GM12878 (cell line): Measurements from ENCODE around the gene C19orf73. TPM values are rescaled to one million over a fixed set of nuclear protein-coding genes. Genes with fewer than 3 reads are reported as not detected.

ENCODE experiments used
- CHD2 ChIP-seq: IDR thresholded peaks from 2 replicates; pipeline ENCODE4 v1.6.1; 2011; ENCODE audit warnings: low read depth, low read length, improper control_type of control experiment, borderline replicate concordance
- CUX1 ChIP-seq: IDR thresholded peaks from 2 replicates; pipeline ENCODE4 v1.6.1; 2012; ENCODE audit warnings: improper control_type of control experiment, low read depth, low read length; ENCODE audit not compliant: insufficient replicate concordance
- FOS ChIP-seq: IDR thresholded peaks from 3 replicates; pipeline ENCODE4 v1.6.1; 2011; ENCODE audit warnings: borderline replicate concordance; ENCODE audit not compliant: insufficient read length; ENCODE audit errors: extremely low read depth
- FOXM1 ChIP-seq: IDR thresholded peaks from 2 replicates; pipeline ENCODE4 v1.6.1; 2012; ENCODE audit warnings: low read depth, mild to moderate bottlenecking, inconsistent platforms, low read length, moderate library complexity
- HDAC6 ChIP-seq: fragments of 200-600 bp; sonication (generic); IDR thresholded peaks from one replicate; pipeline ENCODE4 v1.8.0; 2017; ENCODE audit warnings: antibody characterized with exemption; ENCODE audit not compliant: unreplicated experiment
- IKZF1 ChIP-seq: fragments of 450-650 bp; conservative IDR thresholded peaks from 2 replicates; pipeline ENCODE4 v1.6.1; 2017; ENCODE audit warnings: antibody characterized with exemption, mild to moderate bottlenecking
- LARP7 ChIP-seq: fragments of 450-650 bp; IDR thresholded peaks from 2 replicates; pipeline ENCODE4 v1.6.1; 2017; ENCODE audit warnings: mild to moderate bottlenecking
- NKRF ChIP-seq: fragments of 450-650 bp; conservative IDR thresholded peaks from 2 replicates; pipeline ENCODE4 v1.6.1; 2017; ENCODE audit warnings: mild to moderate bottlenecking, moderate library complexity
- NRF1 ChIP-seq: conservative IDR thresholded peaks from 2 replicates; pipeline ENCODE4 v1.6.1; 2011; ENCODE audit warnings: mild to moderate bottlenecking, low read depth, low read length, improper control_type of control experiment
- PKNOX1 ChIP-seq: fragments of 450-650 bp; IDR thresholded peaks from 2 replicates; pipeline ENCODE4 v1.6.1; 2016; ENCODE audit warnings: mild to moderate bottlenecking
- TCF7 ChIP-seq: IDR thresholded peaks from 2 replicates; pipeline ENCODE4 v1.6.1; 2014; ENCODE audit warnings: antibody characterized with exemption, borderline replicate concordance
- ZNF24 ChIP-seq: fragments of 450-650 bp; IDR thresholded peaks from 2 replicates; pipeline ENCODE4 v1.6.1; 2017; ENCODE audit warnings: antibody characterized with exemption, mild to moderate bottlenecking
- polyA plus RNA-seq, 11 experiments: library from polyadenylated mRNA; depleted of rRNA in 4 of 11; unstranded in 6 of 11; stranded (reverse) in 5 of 11; fragments of >200 nt; fragmentation: Nextera tagmentation in 4 of 11; fragmentation: Illumina TruSeq in 1 of 11; extraction: Ambion mirVana in 4 of 11; extraction: Trizol in 1 of 11; gene quantifications; 1 replicate in 1 of 11; 2 replicates in 10 of 11; pipeline versions ENCODE4 v1.2.1 to v1.2.3, GENCODE V29; 2011 to 2016; ENCODE audit warnings: inconsistent platforms in 2 of 11, missing spikeins in 2 of 11, low read depth in 1 of 11
- total RNA-seq, 4 experiments: library from RNA; depleted of rRNA in 3 of 4; stranded (reverse); fragments of >200 nt in 3 of 4; fragmentation: Illumina TruSeq in 1 of 4; extraction: Trizol in 1 of 4; gene quantifications; 2 replicates each; pipeline versions ENCODE4 v1.2.1 to v1.2.3, GENCODE V29; 2013 to 2021
- TF ChIP-seq, protein P1 (sequence below): IDR thresholded peaks from 2 replicates; pipeline ENCODE4 v1.6.1; 2011; ENCODE audit warnings: low read depth, low read length, improper control_type of control experiment, borderline replicate concordance
- TF ChIP-seq, protein P2 (sequence below): fragments of 450-650 bp; IDR thresholded peaks from 2 replicates; pipeline ENCODE4 v1.6.1; 2018; ENCODE audit warnings: borderline replicate concordance, mild to moderate bottlenecking; ENCODE audit not compliant: partially characterized antibody
- TF ChIP-seq, protein P3 (sequence below): IDR thresholded peaks from 2 replicates; pipeline ENCODE4 v1.6.1; 2012; ENCODE audit warnings: low read depth, low read length, improper control_type of control experiment

C19orf73 gene
- total and polyA plus RNA-seq, 10 of the 15 experiments (the other 5 are each of a cell fraction or from before 2014, with no cell fraction given) = 0.20 to 2.0 (median 0.80) TPM

DNA sequence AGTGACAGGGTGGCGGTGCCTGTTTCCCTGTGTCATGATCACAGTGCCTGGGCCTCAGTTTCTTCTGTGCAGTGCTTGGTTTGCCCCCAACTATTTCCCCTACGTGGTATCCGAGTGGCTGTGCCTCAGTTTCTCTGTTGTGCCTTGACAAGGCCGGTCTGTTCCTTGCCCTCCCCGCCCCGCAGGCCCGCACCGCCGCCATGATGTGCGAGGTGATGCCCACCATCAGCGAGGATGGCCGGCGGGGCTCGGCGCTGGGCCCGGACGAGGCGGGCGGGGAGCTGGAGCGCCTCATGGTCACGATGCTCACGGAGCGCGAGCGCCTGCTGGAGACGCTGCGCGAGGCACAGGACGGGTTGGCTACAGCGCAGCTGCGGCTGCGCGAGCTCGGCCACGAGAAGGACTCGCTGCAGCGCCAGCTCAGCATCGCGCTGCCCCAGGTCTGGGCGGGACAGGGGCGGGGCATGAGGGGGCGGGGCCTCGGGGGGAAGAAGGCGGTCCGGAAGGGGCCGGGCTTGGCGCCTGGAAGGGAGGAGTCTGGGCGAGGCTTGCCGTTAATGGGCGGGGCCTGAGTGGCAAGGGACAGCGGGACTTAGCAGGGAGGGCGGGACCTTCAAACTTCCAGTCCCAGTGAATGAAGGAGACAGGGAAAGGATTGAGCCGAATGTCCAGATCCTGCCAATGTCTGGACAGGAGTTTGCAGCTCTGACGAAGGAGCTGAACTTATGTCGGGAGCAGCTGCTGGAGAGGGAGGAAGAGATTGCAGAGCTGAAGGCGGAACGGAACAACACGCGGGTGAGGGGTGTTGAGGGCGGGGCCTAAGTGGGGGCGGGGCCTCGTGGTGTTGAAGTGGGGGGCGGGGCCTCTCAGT is 9.0 kb upstream of the C19orf73 start (continued):
- no peak for TF ChIP-seq CUX1
- no peak for TF ChIP-seq ZNF24
- TF ChIP-seq LARP7 = peak; percentile 35; the same call in 1 of the 2 replicates
- TF ChIP-seq HDAC6 = no peak
- peak; percentile 90 for TF ChIP-seq NKRF
- TF ChIP-seq PKNOX1 = peak; percentile 84
- TF ChIP-seq CHD2 = no peak; the same call in 1 of the 2 replicates
- TF ChIP-seq, protein P1, sequence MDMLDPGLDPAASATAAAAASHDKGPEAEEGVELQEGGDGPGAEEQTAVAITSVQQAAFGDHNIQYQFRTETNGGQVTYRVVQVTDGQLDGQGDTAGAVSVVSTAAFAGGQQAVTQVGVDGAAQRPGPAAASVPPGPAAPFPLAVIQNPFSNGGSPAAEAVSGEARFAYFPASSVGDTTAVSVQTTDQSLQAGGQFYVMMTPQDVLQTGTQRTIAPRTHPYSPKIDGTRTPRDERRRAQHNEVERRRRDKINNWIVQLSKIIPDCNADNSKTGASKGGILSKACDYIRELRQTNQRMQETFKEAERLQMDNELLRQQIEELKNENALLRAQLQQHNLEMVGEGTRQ = no peak
- no peak for TF ChIP-seq TCF7
- TF ChIP-seq, protein P2, sequence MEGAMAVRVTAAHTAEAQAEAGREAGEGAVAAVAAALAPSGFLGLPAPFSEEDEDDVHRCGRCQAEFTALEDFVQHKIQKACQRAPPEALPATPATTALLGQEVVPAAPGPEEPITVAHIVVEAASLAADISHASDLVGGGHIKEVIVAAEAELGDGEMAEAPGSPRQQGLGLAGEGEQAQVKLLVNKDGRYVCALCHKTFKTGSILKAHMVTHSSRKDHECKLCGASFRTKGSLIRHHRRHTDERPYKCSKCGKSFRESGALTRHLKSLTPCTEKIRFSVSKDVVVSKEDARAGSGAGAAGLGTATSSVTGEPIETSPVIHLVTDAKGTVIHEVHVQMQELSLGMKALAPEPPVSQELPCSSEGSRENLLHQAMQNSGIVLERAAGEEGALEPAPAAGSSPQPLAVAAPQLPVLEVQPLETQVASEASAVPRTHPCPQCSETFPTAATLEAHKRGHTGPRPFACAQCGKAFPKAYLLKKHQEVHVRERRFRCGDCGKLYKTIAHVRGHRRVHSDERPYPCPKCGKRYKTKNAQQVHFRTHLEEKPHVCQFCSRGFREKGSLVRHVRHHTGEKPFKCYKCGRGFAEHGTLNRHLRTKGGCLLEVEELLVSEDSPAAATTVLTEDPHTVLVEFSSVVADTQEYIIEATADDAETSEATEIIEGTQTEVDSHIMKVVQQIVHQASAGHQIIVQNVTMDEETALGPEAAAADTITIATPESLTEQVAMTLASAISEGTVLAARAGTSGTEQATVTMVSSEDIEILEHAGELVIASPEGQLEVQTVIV = no peak
- peak; percentile 78 for TF ChIP-seq NRF1
- TF ChIP-seq, protein P3, sequence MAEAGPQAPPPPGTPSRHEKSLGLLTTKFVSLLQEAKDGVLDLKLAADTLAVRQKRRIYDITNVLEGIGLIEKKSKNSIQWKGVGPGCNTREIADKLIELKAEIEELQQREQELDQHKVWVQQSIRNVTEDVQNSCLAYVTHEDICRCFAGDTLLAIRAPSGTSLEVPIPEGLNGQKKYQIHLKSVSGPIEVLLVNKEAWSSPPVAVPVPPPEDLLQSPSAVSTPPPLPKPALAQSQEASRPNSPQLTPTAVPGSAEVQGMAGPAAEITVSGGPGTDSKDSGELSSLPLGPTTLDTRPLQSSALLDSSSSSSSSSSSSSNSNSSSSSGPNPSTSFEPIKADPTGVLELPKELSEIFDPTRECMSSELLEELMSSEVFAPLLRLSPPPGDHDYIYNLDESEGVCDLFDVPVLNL = peak; percentile 89
- TF ChIP-seq IKZF1 = peak; percentile 54
- no peak for TF ChIP-seq FOS
- no peak for TF ChIP-seq FOXM1
